K562 (cell line): ENCODE results near the gene PELI3. TPM values are rescaled to one million over a fixed set of nuclear protein-coding genes. Genes with fewer than 3 reads are reported as not detected.

Experiments
- ATF3 ChIP-seq, 2 experiments: fragments of 450-650 bp in 1 of 2; sonication (generic) in 1 of 2; formaldehyde crosslinking in 1 of 2; IDR thresholded peaks in 1 of 2; conservative IDR thresholded peaks in 1 of 2; 2 replicates each; pipeline versions ENCODE4 v1.6.1 to v1.8.1; 2016 to 2023; ENCODE audit warnings: mild to moderate bottlenecking in 2 of 2, moderate library complexity in 2 of 2, inconsistent platforms in 1 of 2, missing genetic modification reagents in 1 of 2
- DMBX1 ChIP-seq: fragments of 250-450 bp; sonication (Bioruptor Pico); IDR thresholded peaks from 2 replicates; pipeline ENCODE4 v1.8.0; 2022; ENCODE audit warnings: inconsistent platforms, mild to moderate bottlenecking, moderate library complexity, borderline replicate concordance
- ETV1 ChIP-seq: fragments of 450-650 bp; conservative IDR thresholded peaks from 2 replicates; pipeline ENCODE4 v1.6.1; 2016; ENCODE audit warnings: missing genetic modification characterization, control low read depth, low read depth, missing compliant biosample characterization
- NFRKB ChIP-seq: fragments of 450-650 bp; IDR thresholded peaks from 2 replicates; pipeline ENCODE4 v1.6.1; 2016; ENCODE audit warnings: low read depth
- NONO ChIP-seq, 2 experiments: fragments of 200-400 bp in 1 of 2; fragments of 450-650 bp in 1 of 2; formaldehyde crosslinking in 1 of 2; IDR thresholded peaks; 2 replicates each; pipeline ENCODE4 v1.6.1; 2017; ENCODE audit warnings: low read depth in 2 of 2, mild to moderate bottlenecking in 2 of 2, moderate library complexity in 2 of 2, low read length in 1 of 2
- NR2C1 ChIP-seq, 2 experiments: fragments of 450-650 bp; IDR thresholded peaks; 2 replicates each; pipeline ENCODE4 v1.6.1; 2017; ENCODE audit warnings: mild to moderate bottlenecking in 2 of 2, antibody characterized with exemption in 1 of 2, inconsistent platforms in 1 of 2, missing compliant biosample characterization in 1 of 2, missing genetic modification characterization in 1 of 2
- REST ChIP-seq, 2 experiments: fragments of 450-650 bp; formaldehyde crosslinking in 1 of 2; IDR thresholded peaks; 2 replicates each; pipeline versions ENCODE4 v1.4.0 to v1.6.1; 2014 to 2020; ENCODE audit warnings: mild to moderate bottlenecking in 2 of 2, borderline replicate concordance in 1 of 2, low read depth in 1 of 2
- RFX5 ChIP-seq: IDR thresholded peaks from 2 replicates; pipeline ENCODE4 v1.6.1; 2011; ENCODE audit warnings: low read depth, mild to moderate bottlenecking, improper control_type of control experiment, low read length
- RNF2 ChIP-seq: sonication (generic); IDR thresholded peaks from 2 replicates; pipeline ENCODE4 v1.6.1; 2016
- SMAD2 ChIP-seq: fragments of 150-350 bp; IDR thresholded peaks from 2 replicates; pipeline ENCODE4 v1.6.1; 2014; ENCODE audit warnings: low read depth, mild to moderate bottlenecking, low read length
- SMARCA5 ChIP-seq: fragments of 450-650 bp; IDR thresholded peaks from 2 replicates; pipeline ENCODE4 v1.6.1; 2016
- U2AF1 ChIP-seq: fragments of 200-400 bp; formaldehyde crosslinking; optimal IDR thresholded peaks from 2 replicates; pipeline ENCODE3; 2017; ENCODE audit warnings: mild to moderate bottlenecking, low read depth, low read length, moderate library complexity
- ZNF263 ChIP-seq: sonication (generic); formaldehyde crosslinking; IDR thresholded peaks from 2 replicates; pipeline ENCODE4 v1.8.0; 2022; ENCODE audit warnings: mild to moderate bottlenecking, missing genetic modification reagents, borderline replicate concordance
- ZNF583 ChIP-seq: fragments of 250-450 bp; sonication (Bioruptor Pico); IDR thresholded peaks from 2 replicates; pipeline ENCODE4 v1.4.0; 2020
- ZNF764 ChIP-seq: fragments of 250-450 bp; sonication (Bioruptor Pico); IDR thresholded peaks from 2 replicates; pipeline ENCODE4 v1.4.0; 2020; ENCODE audit warnings: low read depth, mild to moderate bottlenecking, moderate library complexity
- polyA plus RNA-seq, 8 experiments: library from polyadenylated mRNA; depleted of rRNA in 4 of 8; stranded (reverse) in 5 of 8; unstranded in 3 of 8; fragments of >200 nt; fragmentation: Nextera tagmentation in 2 of 8; fragmentation: Illumina TruSeq in 1 of 8; extraction: Ambion mirVana in 2 of 8; extraction: Trizol in 1 of 8; gene quantifications; 2 replicates each; pipeline versions ENCODE4 v1.2.1 to v1.2.3, GENCODE V29; 2011 to 2014; ENCODE audit warnings: inconsistent platforms in 1 of 8, missing spikeins in 1 of 8
- total RNA-seq, 7 experiments: library from RNA; depleted of rRNA in 6 of 7; stranded (reverse); fragments of >200 nt in 6 of 7; fragmentation: Illumina TruSeq in 2 of 7; extraction: Trizol in 2 of 7; gene quantifications; 2 replicates each; pipeline versions ENCODE4 v1.2.1 to v1.2.3, GENCODE V29; 2011 to 2021; ENCODE audit warnings: low replicate concordance in 1 of 7
- TF ChIP-seq, protein P1 (sequence below): fragments of 450-650 bp; formaldehyde crosslinking; IDR thresholded peaks from 2 replicates; pipeline ENCODE4 v1.4.0; 2020; ENCODE audit warnings: mild to moderate bottlenecking

PELI3 gene
- total and polyA plus RNA-seq, 9 of the 15 experiments (the other 6 are each of a cell fraction or from before 2014, with no cell fraction given) = 0.17 to 4.2 (median 1.9) TPM

- TF ChIP-seq NR2C1 (IDR thresholded peaks at IDR 0.05) (no peak), NR2C1 (tag; IDR thresholded peaks at IDR 0.05) (peak; percentile 36; the same call in 1 of the 2 replicates), NONO (IDR thresholded peaks at IDR 0.05; ENCODE audit: low read depth in 2 of 2, low read length in 1 of 2) (peak in 1 of 2 experiments; percentile 82; a peak in 1 of 4 replicates), ETV1 (tag) (peak; percentile 88), NFRKB (peak; percentile 83; the same call in 1 of the 2 replicates), ZNF764 (CRISPR knock-in tag) (no peak), ZNF583 (CRISPR knock-in tag) (no peak), DMBX1 (no peak), ATF3 (IDR thresholded peaks at IDR 0.05) (no peak), ATF3 (CRISPR knock-in tag; conservative IDR thresholded peaks at IDR 0.05) (peak; percentile 74; the same call in 1 of the 2 replicates), SMAD2 (no peak), ZNF263 (CRISPR knock-in tag) (no peak), RFX5 (no peak), SMARCA5 (peak; percentile 91), REST (IDR thresholded peaks at IDR 0.05; ENCODE audit: borderline replicate concordance) (no peak; the same call in 1 of the 2 replicates), REST (CRISPR knock-in tag; IDR thresholded peaks at IDR 0.05; ENCODE audit: low read depth) (no peak; the same call in 1 of the 2 replicates), U2AF1 (no peak), RNF2 (no peak)
- TF ChIP-seq, protein P1, sequence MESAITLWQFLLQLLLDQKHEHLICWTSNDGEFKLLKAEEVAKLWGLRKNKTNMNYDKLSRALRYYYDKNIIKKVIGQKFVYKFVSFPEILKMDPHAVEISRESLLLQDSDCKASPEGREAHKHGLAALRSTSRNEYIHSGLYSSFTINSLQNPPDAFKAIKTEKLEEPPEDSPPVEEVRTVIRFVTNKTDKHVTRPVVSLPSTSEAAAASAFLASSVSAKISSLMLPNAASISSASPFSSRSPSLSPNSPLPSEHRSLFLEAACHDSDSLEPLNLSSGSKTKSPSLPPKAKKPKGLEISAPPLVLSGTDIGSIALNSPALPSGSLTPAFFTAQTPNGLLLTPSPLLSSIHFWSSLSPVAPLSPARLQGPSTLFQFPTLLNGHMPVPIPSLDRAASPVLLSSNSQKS (CRISPR knock-in tag) = no peak
Observed at GRCh38 chr11:66480117-66480938, 13.6 kb downstream of the PELI3 start, which contains the start of gene DPP3 (continued).
